Measurements from ENCODE around the gene CCDC33.

The CCDC33 gene

GRCh38 chr15:74209560-74209958 lies 26.6 kb upstream of the CCDC33 start:
- DNase-seq: no peak

- DNase-seq: no peak
Observed at GRCh38 chr15:74209997-74210671, 26.0 kb upstream of the CCDC33 start.

- DNase-seq: no peak
Observed at GRCh38 chr15:74210729-74211128, 25.4 kb upstream of the CCDC33 start.

- no peak for DNase-seq
Observed at GRCh38 chr15:74211656-74212055, 24.5 kb upstream of the CCDC33 start.

- no peak for DNase-seq
Observed at GRCh38 chr15:74212494-74212893, 23.6 kb upstream of the CCDC33 start.

GRCh38 chr15:74213858-74214284 lies 22.3 kb upstream of the CCDC33 start:
- DNase-seq: no peak

GRCh38 chr15:74214324-74215021 lies 21.7 kb upstream of the CCDC33 start:
- no peak for DNase-seq

- no peak for DNase-seq
Observed at GRCh38 chr15:74215958-74216357, 20.2 kb upstream of the CCDC33 start.

- no peak for DNase-seq
Observed at GRCh38 chr15:74216949-74217348, 19.2 kb upstream of the CCDC33 start.

- no peak for DNase-seq
Observed at GRCh38 chr15:74217907-74218885, 17.9 kb upstream of the CCDC33 start.

GRCh38 chr15:74220475-74221248 lies 15.5 kb upstream of the CCDC33 start:
- no peak for DNase-seq

- no peak for DNase-seq
Observed at GRCh38 chr15:74221399-74222239, 14.5 kb upstream of the CCDC33 start.

- no peak for DNase-seq
Observed at GRCh38 chr15:74222240-74223119, 13.6 kb upstream of the CCDC33 start.

GRCh38 chr15:74225928-74226327 lies 10.2 kb upstream of the CCDC33 start:
- no peak for DNase-seq

GRCh38 chr15:74226761-74227540 lies 9.2 kb upstream of the CCDC33 start:
- DNase-seq: no peak

- no peak for DNase-seq
Observed at GRCh38 chr15:74227968-74228722, 8.0 kb upstream of the CCDC33 start.

- DNase-seq: no peak
Observed at GRCh38 chr15:74228723-74229081, 7.4 kb upstream of the CCDC33 start.

- no peak for DNase-seq
Observed at GRCh38 chr15:74229686-74230085, 6.4 kb upstream of the CCDC33 start.

GRCh38 chr15:74231475-74231874 lies 4.7 kb upstream of the CCDC33 start:
- DNase-seq: no peak

All from Kasumi-1 (cell line).